ENCODE results near the gene ZNF280D.
"Not testable (repeated sequence)": the region's sequence is repeated elsewhere in the genome, so short reads cannot be mapped to it uniquely, and the experiment has no call there.

Gene ZNF280D

GRCh38 chr15:56733136-56734012 is at the start of gene ZNF280D:
ZNF280D (minus strand) TSS chr15:56733509; CDS start chr15:56707109, 26,400 bp downstream.
- peak within 1 kb of the TSS; percentile 53 for H3K4me3 ChIP-seq (ENCODE audit: low read depth, low read length)

- H3K4me3 ChIP-seq (ENCODE audit: low read depth, low read length) = no peak overlapping the region
Measured at GRCh38 chr15:56782306-56782705, 49.0 kb upstream of the ZNF280D start.

GRCh38 chr15:56781666-56782065 is 48.4 kb upstream of the ZNF280D start:
- no peak overlapping the region for H3K4me3 ChIP-seq (ENCODE audit: low read depth, low read length)

GRCh38 chr15:56780102-56780725 is 46.9 kb upstream of the ZNF280D start:
- not testable (repeated sequence) for H3K4me3 ChIP-seq (ENCODE audit: low read depth, low read length)

- not testable (repeated sequence) for H3K4me3 ChIP-seq (ENCODE audit: low read depth, low read length)
Measured at GRCh38 chr15:56779449-56779848, 46.1 kb upstream of the ZNF280D start.

- no peak overlapping the region for H3K4me3 ChIP-seq (ENCODE audit: low read depth, low read length)
Measured at GRCh38 chr15:56778761-56779160, 45.5 kb upstream of the ZNF280D start.

- no peak overlapping the region for H3K4me3 ChIP-seq (ENCODE audit: low read depth, low read length)
Measured at GRCh38 chr15:56776839-56777238, 43.5 kb upstream of the ZNF280D start.

GRCh38 chr15:56775641-56776040 is 42.3 kb upstream of the ZNF280D start:
- H3K4me3 ChIP-seq (ENCODE audit: low read depth, low read length) = no peak overlapping the region

- no peak overlapping the region for H3K4me3 ChIP-seq (ENCODE audit: low read depth, low read length)
Measured at GRCh38 chr15:56774356-56774755, 41.0 kb upstream of the ZNF280D start.

- H3K4me3 ChIP-seq (ENCODE audit: low read depth, low read length) = no peak overlapping the region
Measured at GRCh38 chr15:56772868-56773639, 39.7 kb upstream of the ZNF280D start.

- H3K4me3 ChIP-seq (ENCODE audit: low read depth, low read length) = no peak overlapping the region
Measured at GRCh38 chr15:56770173-56770572, 36.9 kb upstream of the ZNF280D start.

- H3K4me3 ChIP-seq (ENCODE audit: low read depth, low read length) = no peak overlapping the region
Measured at GRCh38 chr15:56767315-56767714, 34.0 kb upstream of the ZNF280D start.

- no peak overlapping the region for H3K4me3 ChIP-seq (ENCODE audit: low read depth, low read length)
Measured at GRCh38 chr15:56765251-56765650, 31.9 kb upstream of the ZNF280D start.

- H3K4me3 ChIP-seq (ENCODE audit: low read depth, low read length) = no peak overlapping the region
Measured at GRCh38 chr15:56763141-56763895, 30.0 kb upstream of the ZNF280D start.

- no peak overlapping the region for H3K4me3 ChIP-seq (ENCODE audit: low read depth, low read length)
Measured at GRCh38 chr15:56760186-56760585, 26.9 kb upstream of the ZNF280D start.

GRCh38 chr15:56759450-56759845 is 26.1 kb upstream of the ZNF280D start:
- no peak overlapping the region for H3K4me3 ChIP-seq (ENCODE audit: low read depth, low read length)

- H3K4me3 ChIP-seq (ENCODE audit: low read depth, low read length) = no peak overlapping the region
Measured at GRCh38 chr15:56758770-56759449, 25.6 kb upstream of the ZNF280D start.

- no peak overlapping the region for H3K4me3 ChIP-seq (ENCODE audit: low read depth, low read length)
Measured at GRCh38 chr15:56757875-56758274, 24.6 kb upstream of the ZNF280D start.

GRCh38 chr15:56754772-56755370 is 21.6 kb upstream of the ZNF280D start:
- H3K4me3 ChIP-seq (ENCODE audit: low read depth, low read length) = no peak overlapping the region

- H3K4me3 ChIP-seq (ENCODE audit: low read depth, low read length) = no peak overlapping the region
Measured at GRCh38 chr15:56752986-56753385, 19.7 kb upstream of the ZNF280D start.

Measured in iPS-11a (cell line).